Right atrium auricular region (tissue), 2 donors: Measurements from ENCODE around the gene GLRA2. TPM values are rescaled to one million over a fixed set of nuclear protein-coding genes. Genes with fewer than 3 reads are reported as not detected.

ENCODE experiments used
- DNase-seq: peaks from one replicate; pipeline ENCODE4 v3.0.0-alpha.2; 2019; ENCODE audit warnings: low spot score
- H3K27ac ChIP-seq, 2 donors: fragments of 200-600 bp; sonication (generic); 1 replicate in 1 of 2; 2 replicates in 1 of 2; pipeline ENCODE4 v1.5.1; 2016 to 2019
- H3K27me3 ChIP-seq, 2 donors: fragments of 200-600 bp; sonication (generic); one replicate each; pipeline versions ENCODE4 v1.5.1 to v1.6.0; 2017 to 2019
- H3K36me3 ChIP-seq: fragments of 200-600 bp; sonication (generic); one replicate; pipeline ENCODE4 v1.5.1; 2016
- H3K4me1 ChIP-seq, 2 donors: fragments of 200-600 bp; sonication (generic); one replicate each; pipeline versions ENCODE4 v1.5.1 to v1.6.0; 2017 to 2019
- H3K4me3 ChIP-seq, 2 donors: fragments of 200-600 bp; sonication (generic); 1 replicate in 1 of 2; 2 replicates in 1 of 2; pipeline ENCODE4 v1.5.1; 2017 to 2019; ENCODE audit warnings: mild to moderate bottlenecking in 1 of 2, moderate library complexity in 1 of 2
- H3K9me3 ChIP-seq, 2 donors: fragments of 200-600 bp; sonication (generic); one replicate each; pipeline ENCODE4 v1.5.1; 2019
- total RNA-seq, 2 donors: library from RNA; depleted of rRNA; stranded (reverse); fragments of >200 nt; gene quantifications; one replicate each; pipeline ENCODE4 v1.1.0, GENCODE V29; 2016
- TF ChIP-seq, protein P1 (sequence below), 2 donors: fragments of 200-600 bp; sonication (generic); IDR thresholded peaks; one replicate each; pipeline ENCODE4 v1.5.1; 2019; ENCODE audit warnings: antibody characterized with exemption in 2 of 2

GLRA2 gene
- total RNA-seq, 2 donors from 2014 or later, result not detected

GRCh38 chrX:14581081-14581480 is 51.7 kb downstream of the GLRA2 start:
- no peaks in the 10 kb centered on the region for H3K36me3 ChIP-seq
- no peaks in the 10 kb centered on the region for H3K4me1 ChIP-seq
- no peak overlapping the region for H3K4me3 ChIP-seq
- TF ChIP-seq, protein P1, sequence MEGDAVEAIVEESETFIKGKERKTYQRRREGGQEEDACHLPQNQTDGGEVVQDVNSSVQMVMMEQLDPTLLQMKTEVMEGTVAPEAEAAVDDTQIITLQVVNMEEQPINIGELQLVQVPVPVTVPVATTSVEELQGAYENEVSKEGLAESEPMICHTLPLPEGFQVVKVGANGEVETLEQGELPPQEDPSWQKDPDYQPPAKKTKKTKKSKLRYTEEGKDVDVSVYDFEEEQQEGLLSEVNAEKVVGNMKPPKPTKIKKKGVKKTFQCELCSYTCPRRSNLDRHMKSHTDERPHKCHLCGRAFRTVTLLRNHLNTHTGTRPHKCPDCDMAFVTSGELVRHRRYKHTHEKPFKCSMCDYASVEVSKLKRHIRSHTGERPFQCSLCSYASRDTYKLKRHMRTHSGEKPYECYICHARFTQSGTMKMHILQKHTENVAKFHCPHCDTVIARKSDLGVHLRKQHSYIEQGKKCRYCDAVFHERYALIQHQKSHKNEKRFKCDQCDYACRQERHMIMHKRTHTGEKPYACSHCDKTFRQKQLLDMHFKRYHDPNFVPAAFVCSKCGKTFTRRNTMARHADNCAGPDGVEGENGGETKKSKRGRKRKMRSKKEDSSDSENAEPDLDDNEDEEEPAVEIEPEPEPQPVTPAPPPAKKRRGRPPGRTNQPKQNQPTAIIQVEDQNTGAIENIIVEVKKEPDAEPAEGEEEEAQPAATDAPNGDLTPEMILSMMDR (IDR thresholded peaks at IDR 0.05), result no peak
- H3K27me3 ChIP-seq, result no peaks in the 10 kb centered on the region
- H3K27ac ChIP-seq, result no peak overlapping the region
- H3K9me3 ChIP-seq, result peaks cover 0 to 5% of the 10 kb centered on the region in 2 donors
- DNase-seq, result no peak

DNA sequence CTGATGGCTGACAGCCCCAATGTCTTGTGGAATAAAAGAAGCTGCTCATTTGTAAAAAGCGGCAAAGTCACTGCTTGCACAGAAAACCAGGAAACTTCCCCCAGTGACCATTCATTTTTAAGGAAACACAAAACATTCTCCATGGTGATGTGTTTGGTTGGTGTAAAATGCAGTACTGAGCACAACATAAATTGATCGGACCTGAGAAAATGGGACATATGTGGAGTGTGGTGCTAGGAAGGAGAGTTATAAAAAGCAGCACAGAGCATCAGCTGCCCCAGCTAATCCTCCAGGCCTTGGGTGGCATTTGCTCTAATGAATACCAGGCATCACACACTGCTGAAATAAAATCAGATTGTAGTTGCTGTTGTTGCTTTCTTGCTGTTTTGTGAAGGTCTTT is 55.2 kb downstream of the GLRA2 start:
- Histone ChIP-seq H3K4me1 (no peaks in the 10 kb centered on the region), H3K27me3 (no peaks in the 10 kb centered on the region), H3K9me3 (peaks cover 0 to 5% of the 10 kb centered on the region in 2 donors), H3K27ac (no peak overlapping the region), H3K36me3 (no peaks in the 10 kb centered on the region), H3K4me3 (no peak overlapping the region)
- no peak for DNase-seq
- TF ChIP-seq, protein P1 (IDR thresholded peaks at IDR 0.05), result no peak

- TF ChIP-seq, protein P1 (IDR thresholded peaks at IDR 0.05), result no peak
- no peak overlapping the region for H3K27ac ChIP-seq
Measured at GRCh38 chrX:14590216-14590615, 60.9 kb downstream of the GLRA2 start.

GRCh38 chrX:14590693-14591424 is 61.5 kb downstream of the GLRA2 start:
- Histone ChIP-seq H3K9me3 (no peaks in the 10 kb centered on the region), H3K4me3 (no peak overlapping the region), H3K36me3 (no peaks in the 10 kb centered on the region), H3K27ac (no peak overlapping the region), H3K27me3 (no peaks in the 10 kb centered on the region), H3K4me1 (no peaks in the 10 kb centered on the region)
- TF ChIP-seq, protein P1 (IDR thresholded peaks at IDR 0.05), result no peak
- no peak for DNase-seq

More at GRCh38 chrX:14590216-14590615, 60.9 kb downstream of the GLRA2 start:
- no peaks in the 10 kb centered on the region for H3K36me3 ChIP-seq
- no peak overlapping the region for H3K4me3 ChIP-seq
- H3K9me3 ChIP-seq, result no peaks in the 10 kb centered on the region
- no peaks in the 10 kb centered on the region for H3K27me3 ChIP-seq
- H3K4me1 ChIP-seq, result no peaks in the 10 kb centered on the region
- no peak for DNase-seq

DNA sequence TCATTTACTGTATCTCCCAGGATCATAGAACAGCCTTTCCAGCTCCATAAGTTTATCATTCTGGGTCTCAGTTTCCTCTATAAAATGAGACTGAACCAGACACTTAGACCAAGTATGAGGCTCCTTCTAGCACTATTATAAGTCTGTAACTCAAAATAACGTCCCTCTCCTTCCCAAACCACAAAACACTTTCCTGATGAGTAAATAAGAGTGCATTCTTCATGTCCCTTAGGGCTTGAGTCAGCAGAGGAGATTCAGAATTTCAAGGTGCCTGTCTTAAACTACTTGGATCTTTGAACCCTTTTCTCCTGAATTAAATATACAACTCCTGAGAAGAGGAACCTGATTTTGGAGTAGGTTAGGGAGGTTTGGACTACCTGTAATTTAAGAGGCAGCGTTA is 62.6 kb downstream of the GLRA2 start:
- Histone ChIP-seq H3K36me3 (no peaks in the 10 kb centered on the region), H3K27ac (no peak overlapping the region), H3K4me3 (no peak overlapping the region), H3K9me3 (no peaks in the 10 kb centered on the region), H3K4me1 (no peaks in the 10 kb centered on the region), H3K27me3 (no peaks in the 10 kb centered on the region)
- no peak for DNase-seq
- TF ChIP-seq, protein P1 (IDR thresholded peaks at IDR 0.05), result no peak

- no peaks in the 10 kb centered on the region for H3K9me3 ChIP-seq
- H3K27ac ChIP-seq, result no peak overlapping the region
- TF ChIP-seq, protein P1 (IDR thresholded peaks at IDR 0.05), result no peak
- no peak for DNase-seq
- no peaks in the 10 kb centered on the region for H3K36me3 ChIP-seq
- H3K4me1 ChIP-seq, result no peaks in the 10 kb centered on the region
- no peaks in the 10 kb centered on the region for H3K27me3 ChIP-seq
- H3K4me3 ChIP-seq, result no peak overlapping the region
Measured at GRCh38 chrX:14594521-14594920, 65.2 kb downstream of the GLRA2 start.
